K562 (cell line): ENCODE measurements around the gene KCNK18. TPM values are rescaled to one million over a fixed set of nuclear protein-coding genes. Genes with fewer than 3 reads are reported as not detected.

Experiments used
- ATAC-seq: fragments of 200-7000 bp; cut with Tn5 transposase; 3 replicates; pipeline ENCODE4 v1.9.1; 2020; ENCODE audit warnings: moderate library complexity
- BruUV-seq: library from RNA; stranded (reverse); fragments of 400-500 nt; replicated peaks from 2 replicates; lab custom pipeline; 2021; lab: Mats Ljungman, UMichigan
- CTCF ChIA-PET: fragments of 300-600 bp; formaldehyde crosslinking; extraction: SDS; loops from one replicate; lab custom pipeline; 2021; ENCODE audit warnings: low intra/inter-chr PET ratio; lab: Yijun Ruan, JAX
- POLR2A ChIA-PET: fragments of 300-600, 350-650 bp; sonication (Branson Sonifier 250); formaldehyde crosslinking; extraction: SDS; loops from one replicate; lab custom pipeline; 2021; ENCODE audit warnings: antibody characterized with exemption, inconsistent platforms; lab: Yijun Ruan, JAX
- DNase-seq, 4 experiments: peaks; one replicate each; pipeline versions ENCODE4 v3.0.0 to v3.0.0-alpha.2; 2011 to 2018; ENCODE audit warnings: low spot score in 3 of 4, mixed read lengths in 3 of 4; ENCODE audit errors: extremely low read depth in 1 of 4
- FAIRE-seq: peaks from 2 replicates; lab custom pipeline; 2011; peaks lifted over from hg19 to GRCh38; lab: Jason Lieb, UNC
- H2AFZ ChIP-seq: 2 replicates; pipeline ENCODE4 v1.6.0; 2011; ENCODE audit warnings: low read depth, low read length, control low read depth, inconsistent platforms
- H3K27ac ChIP-seq: fragments of 200-600 bp; 3 replicates; pipeline ENCODE4 v1.8.0; 2011; ENCODE audit warnings: low read depth, mild to moderate bottlenecking, control low read depth, inconsistent platforms, low read length, moderate library complexity, mixed read lengths; ENCODE audit errors: extremely low read depth
- H3K27me3 ChIP-seq, 2 experiments: fragments of 300-600 bp in 1 of 2; 2 replicates in 1 of 2; 3 replicates in 1 of 2; pipeline versions ENCODE4 v1.6.0 to v1.8.0; 2011; ENCODE audit warnings: inconsistent platforms in 2 of 2, low read length in 2 of 2, mild to moderate bottlenecking in 1 of 2, mixed read lengths in 1 of 2, moderate library complexity in 1 of 2; ENCODE audit not compliant: control insufficient read depth in 2 of 2, insufficient read depth in 2 of 2
- H3K36me3 ChIP-seq: fragments of 300-600 bp; 3 replicates; pipeline ENCODE4 v1.8.0; 2011; ENCODE audit warnings: mild to moderate bottlenecking, low read length, inconsistent platforms; ENCODE audit not compliant: control insufficient read depth, insufficient read depth
- H3K4me1 ChIP-seq, 2 experiments: fragments of 200-600 bp in 1 of 2; replicated peaks in 1 of 2; 2 replicates in 1 of 2; 3 replicates in 1 of 2; pipeline versions ENCODE4 v1.5.1 to v1.8.0; 2011; ENCODE audit warnings: inconsistent platforms in 2 of 2, low read length in 2 of 2, mild to moderate bottlenecking in 1 of 2, mixed read lengths in 1 of 2, moderate library complexity in 1 of 2; ENCODE audit not compliant: control insufficient read depth in 2 of 2, insufficient read depth in 2 of 2
- H3K4me2 ChIP-seq: 2 replicates; pipeline ENCODE4 v1.6.1; 2011; ENCODE audit warnings: low read length, control low read depth, inconsistent platforms, mixed read lengths; ENCODE audit not compliant: insufficient read depth
- H3K4me3 ChIP-seq: fragments of 200-600 bp; sonication (generic), shearing (Covaris generic); 2 replicates; pipeline ENCODE4 v1.5.1; 2016; ENCODE audit warnings: control low read depth, inconsistent platforms
- H3K79me2 ChIP-seq: fragments of 200-600 bp; 3 replicates; pipeline ENCODE4 v1.8.0; 2011; ENCODE audit warnings: low read length, inconsistent platforms; ENCODE audit not compliant: control insufficient read depth, insufficient read depth
- H3K9ac ChIP-seq, 2 experiments: 2 replicates each; pipeline versions ENCODE4 v1.6.0 to v1.6.1; 2011; ENCODE audit warnings: low read depth in 2 of 2, low read length in 2 of 2, control low read depth in 1 of 2, inconsistent platforms in 1 of 2, mild to moderate bottlenecking in 1 of 2, mixed read lengths in 1 of 2; ENCODE audit not compliant: insufficient read depth in 1 of 2
- H3K9me1 ChIP-seq: one replicate; pipeline ENCODE4 v1.6.0; 2011; ENCODE audit warnings: inconsistent platforms, mild to moderate bottlenecking, low read length, moderate library complexity; ENCODE audit not compliant: control insufficient read depth, insufficient read depth
- H3K9me3 ChIP-seq: replicated peaks from 2 replicates; pipeline ENCODE4 v1.5.1; 2011; ENCODE audit warnings: low read depth, low read length, inconsistent platforms; ENCODE audit not compliant: control insufficient read depth, insufficient read depth
- H4K20me1 ChIP-seq: replicated peaks from 2 replicates; pipeline ENCODE4 v1.6.1; 2011; ENCODE audit warnings: low read length, inconsistent platforms, mixed read lengths; ENCODE audit not compliant: control insufficient read depth, insufficient read depth
- BRD4 ChIP-seq: fragments of 200-600 bp; sonication (generic); IDR thresholded peaks from 2 replicates; pipeline ENCODE4 v1.6.1; 2017; ENCODE audit warnings: inconsistent platforms
- E4F1 ChIP-seq: fragments of 250-450 bp; sonication (Bioruptor Pico); IDR thresholded peaks from 2 replicates; pipeline ENCODE4 v1.5.0; 2021; ENCODE audit warnings: mild to moderate bottlenecking, borderline replicate concordance
- SPI1 ChIP-seq: IDR thresholded peaks from 2 replicates; pipeline ENCODE4 v1.6.1; 2011; ENCODE audit warnings: low read depth, low read length, control low read depth, borderline replicate concordance
- SUPT5H ChIP-seq: fragments of 450-650 bp; IDR thresholded peaks from 2 replicates; pipeline ENCODE4 v1.6.1; 2016
- WGBS: fragments of 100-300 bp; shearing (Covaris generic); methylation state at CpG from one replicate; pipeline ENCODE4 v1.1.6; 2016; ENCODE audit warnings: low coverage, mixed read lengths; ENCODE audit not compliant: insufficient coverage; ENCODE audit errors: missing lambda C conversion rate; 5-methylcytosine and 5-hydroxymethylcytosine counted together
- in situ Hi-C: fragments of 300-500 bp; cut with MboI; formaldehyde crosslinking; loops from 4 replicates; pipeline ENCODE4 v1.15.0; 2018; ENCODE audit warnings: inconsistent platforms, mixed read lengths
- intact Hi-C: fragments of 100-400 bp; cut with micrococcal nuclease; formaldehyde crosslinking; loops from 2 replicates; pipeline ENCODE4 v1.14.2; 2022
- polyA plus RNA-seq, 8 experiments: library from polyadenylated mRNA; depleted of rRNA in 4 of 8; stranded (reverse) in 5 of 8; unstranded in 3 of 8; fragments of >200 nt; fragmentation: Nextera tagmentation in 2 of 8; fragmentation: Illumina TruSeq in 1 of 8; extraction: Ambion mirVana in 2 of 8; extraction: Trizol in 1 of 8; gene quantifications; 2 replicates each; pipeline versions ENCODE4 v1.2.1 to v1.2.3, GENCODE V29; 2011 to 2014; ENCODE audit warnings: inconsistent platforms in 1 of 8, missing spikeins in 1 of 8
- total RNA-seq, 7 experiments: library from RNA; depleted of rRNA in 6 of 7; stranded (reverse); fragments of >200 nt in 6 of 7; fragmentation: Illumina TruSeq in 2 of 7; extraction: Trizol in 2 of 7; gene quantifications; 2 replicates each; pipeline versions ENCODE4 v1.2.1 to v1.2.3, GENCODE V29; 2011 to 2021; ENCODE audit warnings: low replicate concordance in 1 of 7

The KCNK18 gene
- total and polyA plus RNA-seq, 9 of the 15 experiments (the other 6 are each of a cell fraction or from before 2014, with no cell fraction given): not detected

GRCh38 chr10:117189557-117189956 lies 7.7 kb upstream of the KCNK18 start (continued):
- TF ChIP-seq E4F1: no peak
- TF ChIP-seq SUPT5H: no peak

GRCh38 chr10:117198088-117198487 lies 799 bp downstream of the KCNK18 start:
- POLR2A ChIA-PET: no interaction called here
- CTCF ChIA-PET: no interaction called here
- intact Hi-C loops: no loop called here
- Histone ChIP-seq H3K9ac (no peak overlapping the region), H3K36me3 (no peaks in the 10 kb centered on the region), H3K9me3 (no peaks in the 10 kb centered on the region), H3K27ac (no peak overlapping the region), H2AFZ (no peak overlapping the region), H3K4me3 (no peak overlapping the region), H4K20me1 (no peaks in the 10 kb centered on the region), H3K9me1 (no peaks in the 10 kb centered on the region), H3K79me2 (no peaks in the 10 kb centered on the region), H3K4me1 (no peaks in the 10 kb centered on the region), H3K4me2 (no peak overlapping the region), H3K27me3 (peaks cover 0 to 20% of the 10 kb centered on the region in 2 experiments; a peak in 2 of 5 replicates)
- DNase-seq (no peak), ATAC-seq (no peak), FAIRE-seq (no peak)
- no TSS peak for BruUV-seq
- in situ Hi-C loops: no loop called here
- 0% methylated on average over 2 of the region's 4 CpGs for WGBS
- no peak for TF ChIP-seq BRD4
- 0 out of 2 replicates have a peak, but pooled peaks have one; percentile 7 for TF ChIP-seq SPI1
